HG02610 (cell line): ENCODE results near the gene GJB6.

ENCODE experiments used
- ATAC-seq: cut with Tn5 transposase; IDR thresholded peaks from one replicate; pipeline ENCODE4 v1.9.1; 2021; ENCODE audit warnings: mild to moderate bottlenecking, moderate library complexity; ENCODE audit not compliant: unreplicated experiment

GJB6 gene

GRCh38 chr13:20227730-20228129, 4.4 kb downstream of the GJB6 start:
- ATAC-seq: no peak

GRCh38 chr13:20227288-20227687, 4.8 kb downstream of the GJB6 start:
- ATAC-seq: no peak

- ATAC-seq: no peak
Measured at GRCh38 chr13:20222553-20222952, 9.6 kb downstream of the GJB6 start.

- no peak for ATAC-seq
Measured at GRCh38 chr13:20221772-20222171, 10.3 kb downstream of the GJB6 start.

- peak; percentile 77 for ATAC-seq
Measured at GRCh38 chr13:20219577-20219976, 12.5 kb downstream of the GJB6 start.

GRCh38 chr13:20217168-20217567, 15.0 kb downstream of the GJB6 start:
- ATAC-seq: no peak

GRCh38 chr13:20209948-20210347, 22.2 kb downstream of the GJB6 start:
- no peak for ATAC-seq

- no peak for ATAC-seq
Measured at GRCh38 chr13:20206698-20207235, 25.4 kb downstream of the GJB6 start.

GRCh38 chr13:20206065-20206697, 25.9 kb downstream of the GJB6 start:
- no peak for ATAC-seq

GRCh38 chr13:20198781-20199180, 33.3 kb downstream of the GJB6 start:
- no peak for ATAC-seq

- ATAC-seq: no peak
Measured at GRCh38 chr13:20197361-20197834, 34.7 kb downstream of the GJB6 start.

GRCh38 chr13:20195801-20196200, 36.3 kb downstream of the GJB6 start:
- ATAC-seq: no peak

- peak; percentile 30 for ATAC-seq
Measured at GRCh38 chr13:20193907-20194631, 38.0 kb downstream of the GJB6 start.

GRCh38 chr13:20193162-20193906, 38.8 kb downstream of the GJB6 start:
- ATAC-seq: no peak

GRCh38 chr13:20192836-20193161, 39.3 kb downstream of the GJB6 start, which contains the start of gene GJB2:
Gene GJB2, minus strand, starts transcription at chr13:20192938. Its CDS starts 3,357 bp downstream, at chr13:20189581.
- no peak for ATAC-seq

GRCh38 chr13:20192158-20192835, 39.8 kb downstream of the GJB6 start:
- ATAC-seq: no peak

GRCh38 chr13:20191311-20192157, 40.6 kb downstream of the GJB6 start:
- no peak for ATAC-seq

GRCh38 chr13:20190481-20191310, 41.4 kb downstream of the GJB6 start:
- ATAC-seq: no peak

- ATAC-seq: no peak
Measured at GRCh38 chr13:20190076-20190475, 42.0 kb downstream of the GJB6 start.
